Dendritic cell treated with granulocyte-macrophage colony-stimulating factor and Interleukin-4, amounts not matched to agents 40 ng/mL and 50 ng/mL, for 4 days (primary cell): ENCODE measurements around the gene C20orf202.

Experiments used
- H3K27ac Mint-ChIP-seq: one replicate; pipeline ENCODE4 v1.8.0; 2022; ENCODE audit warnings: mild to moderate bottlenecking, mixed read lengths
- H3K27me3 Mint-ChIP-seq: one replicate; pipeline ENCODE4 v1.8.0; 2022; ENCODE audit warnings: mild to moderate bottlenecking, mixed read lengths
- H3K36me3 Mint-ChIP-seq: one replicate; pipeline ENCODE4 v1.8.0; 2022; ENCODE audit warnings: low read depth, mixed read lengths
- H3K4me1 Mint-ChIP-seq: one replicate; pipeline ENCODE4 v1.8.0; 2022; ENCODE audit warnings: low read depth, mixed read lengths
- H3K4me3 Mint-ChIP-seq: one replicate; pipeline ENCODE4 v1.8.0; 2022; ENCODE audit warnings: mild to moderate bottlenecking, moderate library complexity, mixed read lengths
- H3K9me3 Mint-ChIP-seq: one replicate; pipeline ENCODE4 v1.8.0; 2022; ENCODE audit warnings: mixed read lengths
- intact Hi-C: fragments of 100-400 bp; cut with micrococcal nuclease; formaldehyde crosslinking; loops from one replicate; pipeline ENCODE4 v1.15.0; 2022

Gene C20orf202

DNA sequence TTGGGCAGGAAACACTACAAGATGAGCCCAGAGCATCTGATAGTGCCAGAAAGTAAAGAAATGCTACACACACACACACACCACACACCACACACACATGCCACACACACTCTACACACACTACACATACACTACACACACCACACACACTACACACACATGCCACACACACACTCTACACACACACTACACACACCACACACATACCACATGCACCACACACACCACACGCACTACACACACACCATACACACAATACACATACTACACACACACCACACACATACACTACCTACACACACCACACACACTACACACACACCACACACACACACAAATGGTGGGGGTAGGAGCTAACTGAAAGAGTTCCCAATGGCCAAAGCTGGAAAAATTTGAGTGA, 14.9 kb upstream of the C20orf202 start:
- intact Hi-C loops: no loop called here
- H3K4me3 Mint-ChIP-seq: no peak overlapping the region
- H3K36me3 Mint-ChIP-seq: no peaks in the 10 kb centered on the region
- H3K4me1 Mint-ChIP-seq: peaks cover 20% of the 10 kb centered on the region
- peaks cover 29% of the 10 kb centered on the region for H3K27me3 Mint-ChIP-seq
- H3K27ac Mint-ChIP-seq: no peak overlapping the region
- peaks cover 12% of the 10 kb centered on the region for H3K9me3 Mint-ChIP-seq

DNA sequence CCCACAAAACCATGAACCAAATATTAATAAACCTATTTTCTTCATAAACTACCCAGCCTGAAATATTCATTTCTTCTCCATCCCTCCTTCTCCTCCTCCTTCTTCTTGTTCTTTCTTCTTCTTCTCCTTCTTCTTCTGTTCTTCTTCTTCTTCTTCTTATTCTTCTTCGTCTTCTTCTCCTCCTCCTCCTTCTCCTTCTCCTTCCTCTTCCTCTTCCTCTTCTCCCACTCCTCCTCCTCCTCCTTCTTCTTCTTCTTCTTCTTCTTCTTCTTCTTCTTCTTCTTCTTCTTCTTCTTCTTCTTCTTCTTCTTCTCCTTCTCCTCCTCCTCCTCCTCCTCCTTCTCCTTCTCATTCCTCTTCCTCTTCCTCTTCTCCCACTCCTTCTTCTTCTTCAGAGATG, 13.4 kb upstream of the C20orf202 start:
- peaks cover 14% of the 10 kb centered on the region for H3K4me1 Mint-ChIP-seq
- intact Hi-C loops: no loop called here
- H3K27me3 Mint-ChIP-seq: peaks cover 14% of the 10 kb centered on the region
- H3K27ac Mint-ChIP-seq: no peak overlapping the region
- no peak overlapping the region for H3K4me3 Mint-ChIP-seq
- H3K36me3 Mint-ChIP-seq: no peaks in the 10 kb centered on the region
- H3K9me3 Mint-ChIP-seq: peaks cover 12% of the 10 kb centered on the region

DNA sequence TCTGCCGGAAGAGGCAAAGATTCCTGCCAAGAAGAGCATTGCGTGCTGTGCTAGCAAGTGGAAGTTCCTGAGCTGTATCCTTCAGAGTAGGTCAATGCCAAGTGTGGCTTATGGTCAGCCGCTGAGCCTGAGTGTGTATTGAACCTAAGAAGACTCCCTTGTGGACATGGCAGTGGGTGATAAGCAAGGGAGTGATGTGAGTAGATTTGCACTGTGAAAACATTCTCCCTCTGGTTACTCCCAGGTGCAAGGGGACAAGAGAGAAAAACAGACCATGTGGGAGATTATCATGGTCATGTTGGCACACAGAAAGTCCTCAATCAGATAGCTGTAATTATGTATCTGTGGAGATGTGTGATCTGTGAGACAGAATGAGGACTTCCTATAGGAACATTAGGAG, 12.4 kb upstream of the C20orf202 start:
- Mint-ChIP-seq H3K9me3 (peaks cover 12% of the 10 kb centered on the region), H3K27me3 (peaks cover 14% of the 10 kb centered on the region), H3K36me3 (no peaks in the 10 kb centered on the region), H3K4me1 (peaks cover 12% of the 10 kb centered on the region), H3K27ac (no peak overlapping the region), H3K4me3 (no peak overlapping the region)
- intact Hi-C loops: no loop called here

DNA sequence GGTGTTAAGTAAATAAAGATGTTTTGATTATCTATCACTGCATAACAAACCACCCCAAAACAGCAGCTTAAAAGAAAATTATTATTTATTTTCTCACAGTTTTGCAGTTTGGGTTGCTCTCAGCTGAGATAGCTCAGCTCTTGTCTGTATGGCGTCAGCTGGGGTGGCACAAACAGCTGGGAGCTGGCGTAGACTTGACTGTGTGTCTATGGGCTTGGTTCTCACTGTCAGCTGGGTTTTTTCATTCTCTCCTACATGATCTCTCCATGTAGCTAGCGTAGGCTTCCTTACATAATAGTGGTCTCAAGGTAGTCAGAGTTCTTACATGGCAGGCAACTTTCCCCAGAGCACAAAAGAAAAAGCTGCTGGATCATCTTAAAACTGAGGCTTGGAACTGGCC, 12.0 kb upstream of the C20orf202 start:
- no peak overlapping the region for H3K27ac Mint-ChIP-seq
- H3K4me3 Mint-ChIP-seq: no peak overlapping the region
- H3K9me3 Mint-ChIP-seq: peaks cover 12% of the 10 kb centered on the region
- intact Hi-C loops: no loop called here
- H3K27me3 Mint-ChIP-seq: peaks cover 14% of the 10 kb centered on the region
- peaks cover 9% of the 10 kb centered on the region for H3K4me1 Mint-ChIP-seq
- no peaks in the 10 kb centered on the region for H3K36me3 Mint-ChIP-seq

DNA sequence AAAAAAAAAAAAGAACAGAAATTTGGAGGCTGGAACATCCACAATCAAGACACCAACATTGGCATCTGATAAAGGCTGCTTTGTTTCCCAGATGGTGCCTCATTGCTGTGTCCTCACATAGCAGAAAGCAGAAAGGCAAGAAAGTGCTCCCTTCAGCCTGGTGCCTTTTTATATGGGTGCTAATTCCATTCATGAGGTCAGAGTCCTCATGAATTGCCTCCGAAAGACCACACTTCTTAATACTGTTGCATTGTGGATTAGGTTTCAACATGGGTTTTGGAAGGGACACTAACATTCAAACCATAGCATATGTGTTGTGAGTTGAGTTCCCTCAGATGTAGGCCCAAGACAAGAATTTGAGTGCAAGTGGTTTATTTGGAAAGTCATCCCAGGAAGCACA, 8.0 kb upstream of the C20orf202 start:
- peaks cover 12% of the 10 kb centered on the region for H3K27me3 Mint-ChIP-seq
- intact Hi-C loops: no loop called here
- H3K27ac Mint-ChIP-seq: no peak overlapping the region
- peaks cover 2% of the 10 kb centered on the region for H3K9me3 Mint-ChIP-seq
- no peak overlapping the region for H3K4me3 Mint-ChIP-seq
- peaks cover under 1% of the 10 kb centered on the region for H3K4me1 Mint-ChIP-seq
- H3K36me3 Mint-ChIP-seq: no peaks in the 10 kb centered on the region

DNA sequence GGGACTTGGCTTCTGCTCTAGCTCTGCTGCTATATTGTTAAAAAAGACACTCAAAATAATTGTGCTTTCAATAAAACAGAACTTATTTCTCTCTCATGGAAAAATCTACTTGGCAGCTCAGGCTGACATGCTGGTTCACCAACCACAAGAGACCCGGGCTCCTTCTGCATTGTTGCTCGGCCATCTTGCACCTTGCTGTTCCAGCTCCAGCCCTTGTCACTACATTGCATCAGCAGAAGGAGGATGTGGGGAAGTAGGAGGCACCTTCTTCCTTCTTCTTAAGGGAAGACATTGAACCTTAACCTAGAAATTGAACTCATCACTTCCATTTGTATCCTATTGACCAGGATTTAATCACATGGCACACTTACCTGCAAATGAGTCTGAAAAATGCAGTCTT, 6.6 kb upstream of the C20orf202 start:
- Mint-ChIP-seq H3K4me3 (no peak overlapping the region), H3K9me3 (no peaks in the 10 kb centered on the region), H3K36me3 (no peaks in the 10 kb centered on the region), H3K4me1 (no peaks in the 10 kb centered on the region), H3K27me3 (peaks cover 8% of the 10 kb centered on the region), H3K27ac (no peak overlapping the region)
- intact Hi-C loops: no loop called here

DNA sequence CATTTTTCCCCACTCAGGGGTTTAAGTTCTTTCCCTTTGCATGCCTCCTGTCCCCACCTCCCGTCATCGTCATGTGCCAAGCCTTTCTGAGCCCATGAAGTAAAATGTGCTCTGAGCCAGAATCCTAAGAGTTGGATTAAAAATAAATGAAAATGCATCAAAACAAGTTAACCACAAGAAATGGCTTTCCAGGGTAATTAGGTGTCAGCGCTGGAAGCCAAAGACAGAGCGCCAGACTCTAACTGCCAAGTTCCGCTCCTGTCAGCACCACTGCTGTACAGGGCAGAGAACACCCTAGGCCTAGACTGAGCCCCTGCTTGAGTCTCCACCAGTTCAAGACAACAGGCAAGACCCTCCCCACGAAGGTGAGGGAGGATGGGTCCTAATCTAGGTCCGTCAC, 5.5 kb upstream of the C20orf202 start:
- H3K4me3 Mint-ChIP-seq: no peak overlapping the region
- intact Hi-C loops: no loop called here
- no peaks in the 10 kb centered on the region for H3K36me3 Mint-ChIP-seq
- H3K27me3 Mint-ChIP-seq: peaks cover 11% of the 10 kb centered on the region
- H3K9me3 Mint-ChIP-seq: no peaks in the 10 kb centered on the region
- H3K4me1 Mint-ChIP-seq: no peaks in the 10 kb centered on the region
- no peak overlapping the region for H3K27ac Mint-ChIP-seq

DNA sequence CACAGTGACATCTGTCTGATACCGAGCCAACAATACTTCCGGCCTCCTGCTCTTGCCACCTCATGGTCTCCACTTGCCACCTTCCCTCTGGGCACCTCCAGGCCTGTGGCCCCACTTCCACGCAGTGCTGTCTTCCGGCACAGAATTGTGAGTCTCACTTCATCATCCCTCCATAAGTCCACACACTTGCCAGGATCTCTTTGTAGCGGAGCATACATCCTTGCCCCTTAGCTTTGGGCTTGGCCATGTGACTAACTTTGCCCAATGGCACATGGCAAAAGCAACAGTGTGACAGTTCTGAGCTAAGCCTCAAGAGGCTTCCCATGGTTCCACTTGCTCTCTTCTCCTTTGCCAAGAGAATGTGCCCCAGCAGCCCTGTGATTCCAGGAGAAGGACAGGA, 4.5 kb upstream of the C20orf202 start:
- Mint-ChIP-seq H3K4me1 (no peaks in the 10 kb centered on the region), H3K27me3 (peaks cover 9% of the 10 kb centered on the region), H3K27ac (no peak overlapping the region), H3K36me3 (no peaks in the 10 kb centered on the region), H3K4me3 (no peak overlapping the region), H3K9me3 (no peaks in the 10 kb centered on the region)
- intact Hi-C loops: no loop called here

DNA sequence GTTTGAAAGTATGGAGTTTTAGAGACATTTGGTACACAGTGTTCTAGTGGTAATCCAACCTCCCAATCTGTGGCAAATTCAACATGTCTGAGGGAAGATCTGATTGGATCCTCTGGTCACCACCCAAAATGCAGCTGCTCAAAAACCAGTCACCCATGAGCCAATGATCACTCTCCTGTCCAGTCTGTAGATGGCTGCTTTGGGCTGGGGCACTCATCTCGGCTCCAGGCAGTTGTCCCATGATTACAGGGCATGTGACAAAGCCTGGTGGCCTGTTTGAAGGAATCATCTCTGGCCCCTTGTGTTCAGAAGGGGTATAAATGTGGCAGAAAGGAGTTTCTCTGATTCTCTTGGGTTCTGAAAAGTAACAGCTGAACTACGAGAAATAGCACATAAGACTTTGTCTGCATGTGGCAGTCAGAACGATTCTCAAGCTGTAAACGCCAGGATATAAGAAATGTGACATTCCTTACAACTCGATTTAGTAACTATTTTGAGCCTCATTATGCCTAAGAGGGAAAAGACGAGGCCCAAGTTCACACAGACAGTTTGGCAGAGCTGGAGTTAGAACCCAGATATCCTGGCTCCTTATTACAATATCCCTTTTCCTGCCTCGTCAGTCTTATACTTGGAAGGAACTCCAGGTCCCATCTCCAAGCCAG, 3.9 kb upstream of the C20orf202 start:
- Mint-ChIP-seq H3K27me3 (peaks cover 9% of the 10 kb centered on the region), H3K36me3 (no peaks in the 10 kb centered on the region), H3K4me1 (no peaks in the 10 kb centered on the region), H3K9me3 (no peaks in the 10 kb centered on the region), H3K4me3 (no peak overlapping the region), H3K27ac (no peak overlapping the region)
- intact Hi-C loops: no loop called here

DNA sequence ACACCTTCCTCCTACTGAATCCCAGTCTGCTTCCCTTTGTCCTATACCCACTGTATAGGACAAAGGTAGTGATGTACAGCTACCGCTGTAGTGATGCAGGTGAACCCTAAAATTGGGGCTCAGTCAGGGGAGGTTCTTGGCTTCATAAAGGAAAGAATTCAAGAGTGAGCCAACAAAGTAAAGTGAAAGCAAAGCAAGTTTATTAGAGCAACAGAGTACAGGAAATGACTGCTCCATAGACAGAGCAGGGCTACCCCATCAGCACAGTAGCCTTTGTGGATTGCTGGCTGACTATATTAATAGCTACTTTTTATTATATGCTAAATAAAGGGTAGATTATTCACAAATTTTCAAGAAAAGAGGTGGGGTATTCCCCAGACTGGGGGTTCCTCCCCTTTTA, 3.3 kb upstream of the C20orf202 start:
- H3K27ac Mint-ChIP-seq: no peak overlapping the region
- no peak overlapping the region for H3K4me3 Mint-ChIP-seq
- H3K9me3 Mint-ChIP-seq: no peaks in the 10 kb centered on the region
- no peaks in the 10 kb centered on the region for H3K4me1 Mint-ChIP-seq
- peaks cover 9% of the 10 kb centered on the region for H3K27me3 Mint-ChIP-seq
- intact Hi-C loops: loop anchor here (10.0 kb wide), 1 partner anchor 385 kb away; no protein-coding TSS in a partner anchor
- no peaks in the 10 kb centered on the region for H3K36me3 Mint-ChIP-seq

DNA sequence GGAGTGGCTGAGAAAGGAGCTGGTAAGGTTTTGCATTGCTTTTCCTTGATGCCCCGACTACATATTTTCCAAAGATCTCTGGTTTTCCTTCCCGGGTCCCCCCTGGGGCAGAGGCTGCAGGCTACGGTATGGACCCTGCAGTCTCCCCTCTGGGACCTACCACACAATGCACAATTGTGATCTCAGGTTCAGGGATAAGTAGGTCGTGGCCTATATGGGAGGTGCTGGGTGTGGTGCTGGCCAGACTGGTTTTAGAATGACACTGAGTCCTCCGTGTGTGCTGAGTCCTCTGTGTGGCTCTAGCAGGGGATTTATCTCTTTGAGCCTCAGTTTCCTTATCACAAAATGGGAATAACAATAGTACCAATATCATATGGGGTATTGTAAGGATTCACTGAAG, 376 bp downstream of the C20orf202 start:
- no peak overlapping the region for H3K27ac Mint-ChIP-seq
- intact Hi-C loops: loop anchor here (10.0 kb wide), 1 partner anchor 389 kb away; no protein-coding TSS in a partner anchor
- H3K4me1 Mint-ChIP-seq: no peaks in the 10 kb centered on the region
- no peaks in the 10 kb centered on the region for H3K9me3 Mint-ChIP-seq
- peaks cover 12% of the 10 kb centered on the region for H3K27me3 Mint-ChIP-seq
- no peaks in the 10 kb centered on the region for H3K36me3 Mint-ChIP-seq
- no peak overlapping the region for H3K4me3 Mint-ChIP-seq

DNA sequence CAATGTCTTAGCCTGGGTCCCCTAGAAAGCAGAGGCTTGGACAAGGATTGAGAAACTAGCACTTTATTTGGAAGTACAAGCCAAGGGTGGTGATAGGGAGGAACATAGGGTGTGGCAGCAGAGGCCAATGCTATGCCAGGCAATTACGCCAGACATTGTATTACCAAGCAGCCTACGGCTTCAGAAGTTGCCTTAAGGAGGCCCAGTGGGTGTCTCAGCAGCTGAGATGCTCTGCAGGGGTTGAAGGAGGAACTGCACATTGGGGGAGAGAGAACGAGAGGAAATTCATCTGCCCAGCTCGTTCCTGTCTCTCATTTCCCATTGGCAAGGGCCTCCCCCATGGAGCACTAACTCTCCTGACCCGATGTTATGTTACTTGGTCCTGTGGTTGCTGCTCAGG, 859 bp downstream of the C20orf202 start:
- Mint-ChIP-seq H3K9me3 (no peaks in the 10 kb centered on the region), H3K4me1 (no peaks in the 10 kb centered on the region), H3K27ac (no peak overlapping the region), H3K27me3 (peaks cover 8% of the 10 kb centered on the region), H3K4me3 (no peak overlapping the region), H3K36me3 (no peaks in the 10 kb centered on the region)
- intact Hi-C loops: loop anchor here (10.0 kb wide), 1 partner anchor 389 kb away; no protein-coding TSS in a partner anchor

DNA sequence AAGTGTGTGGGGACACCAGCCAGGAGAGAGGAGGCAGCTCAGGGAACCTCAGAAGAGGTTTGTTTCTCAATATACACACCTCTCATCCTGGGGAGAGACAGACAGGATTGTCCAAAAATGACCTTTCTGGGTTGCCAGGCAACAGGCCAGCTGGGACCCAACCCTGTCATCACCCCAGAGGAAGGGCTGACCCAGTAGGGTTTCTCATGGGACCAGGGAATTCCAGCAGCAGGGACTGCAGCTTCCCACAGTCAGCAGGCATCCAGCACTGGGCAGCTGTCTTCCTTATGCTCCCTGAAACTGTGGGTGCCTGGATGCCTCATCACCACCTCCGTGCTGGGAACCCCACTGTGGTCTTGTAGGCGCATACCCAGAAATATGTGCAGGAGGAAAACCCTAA, 1.3 kb downstream of the C20orf202 start:
- H3K36me3 Mint-ChIP-seq: no peaks in the 10 kb centered on the region

DNA sequence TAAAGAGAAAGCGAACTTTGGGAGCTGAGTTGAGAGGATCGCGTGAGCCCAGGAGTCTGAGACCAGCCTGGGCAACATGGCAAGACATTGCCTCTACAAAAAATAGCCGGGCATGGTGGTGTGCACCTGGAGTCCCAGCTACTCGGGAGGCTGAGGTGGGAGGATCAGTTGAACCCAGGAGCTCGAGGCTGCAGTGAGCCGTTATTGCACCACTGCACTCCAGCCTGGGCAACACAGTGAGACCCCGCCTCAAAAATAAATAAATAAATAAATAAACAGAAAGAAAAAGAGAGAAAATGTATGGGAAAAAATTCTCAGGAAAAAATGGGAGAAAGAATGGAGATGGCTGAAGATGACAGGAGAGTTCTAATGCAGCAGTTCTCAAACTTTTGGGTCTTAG, 2.5 kb downstream of the C20orf202 start:
- intact Hi-C loops: loop anchor here (10.0 kb wide), 1 partner anchor 391 kb away; no protein-coding TSS in a partner anchor
- H3K27ac Mint-ChIP-seq: no peak overlapping the region
- H3K27me3 Mint-ChIP-seq: peaks cover 16% of the 10 kb centered on the region
- H3K4me1 Mint-ChIP-seq: no peaks in the 10 kb centered on the region
- H3K9me3 Mint-ChIP-seq: no peaks in the 10 kb centered on the region
- no peaks in the 10 kb centered on the region for H3K36me3 Mint-ChIP-seq
- H3K4me3 Mint-ChIP-seq: no peak overlapping the region

More for the DNA sequence above, 1.3 kb downstream of the C20orf202 start:
- Mint-ChIP-seq H3K4me1 (no peaks in the 10 kb centered on the region), H3K27me3 (peaks cover 12% of the 10 kb centered on the region), H3K27ac (no peak overlapping the region), H3K4me3 (no peak overlapping the region), H3K9me3 (no peaks in the 10 kb centered on the region)
- intact Hi-C loops: loop anchor here (10.0 kb wide), 1 partner anchor 390 kb away; no protein-coding TSS in a partner anchor
